ENCODE measurements around the gene ZNF732.
"Not testable (repeated sequence)": the region's sequence is repeated elsewhere in the genome, so short reads cannot be mapped to it uniquely, and the experiment has no call there.

The ZNF732 gene

DNA sequence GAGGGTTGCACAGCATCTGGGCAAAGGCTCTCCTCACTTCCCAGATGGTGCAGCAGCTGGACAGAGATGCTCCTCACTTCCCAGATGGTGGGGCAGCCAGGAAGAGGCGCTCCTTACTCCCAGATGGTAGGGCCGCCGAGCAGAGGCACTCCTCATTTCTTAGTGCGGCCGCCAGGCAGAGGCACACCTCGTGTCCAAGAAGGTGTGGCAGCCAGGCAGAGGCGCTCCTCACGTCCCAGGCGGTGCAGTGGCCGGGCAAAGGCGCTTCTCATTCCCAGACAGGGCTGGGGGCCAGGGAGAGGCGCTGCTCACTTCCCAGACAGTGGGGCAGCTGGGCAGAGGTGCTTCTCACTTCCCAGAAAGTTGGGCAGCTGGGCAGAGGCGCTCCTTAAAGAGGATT, 48.8 kb downstream of the ZNF732 start:
- peaks cover 55 to 87% (median 77%) of the 10 kb centered on the region in 5 donors for H3K9me3 ChIP-seq (ENCODE audit: control insufficient read depth in 5 of 5, low read length in 5 of 5)
- no peak overlapping the region for H3K9ac ChIP-seq (ENCODE audit: low read length in 5 of 5)
- no peaks in the 10 kb centered on the region for H3K27me3 ChIP-seq (ENCODE audit: control insufficient read depth in 5 of 5, insufficient read depth in 4 of 5, low read length in 5 of 5)
- no peaks in the 10 kb centered on the region for H3K4me1 ChIP-seq (ENCODE audit: control insufficient read depth in 5 of 5, insufficient read depth in 5 of 5, low read length in 5 of 5)
- peaks cover 0 to 17% (median 0%) of the 10 kb centered on the region in 5 donors for H3K36me3 ChIP-seq (ENCODE audit: control insufficient read depth in 5 of 5, insufficient read depth in 5 of 5, low read length in 5 of 5)
- H3K27ac ChIP-seq (ENCODE audit: low read depth, low read length) = no peak overlapping the region
- peak overlapping the region in 3 of 5 donors; percentile 10 to 36 (median 17) for H3K4me3 ChIP-seq (ENCODE audit: low read depth in 1 of 5, low read length in 5 of 5)

DNA sequence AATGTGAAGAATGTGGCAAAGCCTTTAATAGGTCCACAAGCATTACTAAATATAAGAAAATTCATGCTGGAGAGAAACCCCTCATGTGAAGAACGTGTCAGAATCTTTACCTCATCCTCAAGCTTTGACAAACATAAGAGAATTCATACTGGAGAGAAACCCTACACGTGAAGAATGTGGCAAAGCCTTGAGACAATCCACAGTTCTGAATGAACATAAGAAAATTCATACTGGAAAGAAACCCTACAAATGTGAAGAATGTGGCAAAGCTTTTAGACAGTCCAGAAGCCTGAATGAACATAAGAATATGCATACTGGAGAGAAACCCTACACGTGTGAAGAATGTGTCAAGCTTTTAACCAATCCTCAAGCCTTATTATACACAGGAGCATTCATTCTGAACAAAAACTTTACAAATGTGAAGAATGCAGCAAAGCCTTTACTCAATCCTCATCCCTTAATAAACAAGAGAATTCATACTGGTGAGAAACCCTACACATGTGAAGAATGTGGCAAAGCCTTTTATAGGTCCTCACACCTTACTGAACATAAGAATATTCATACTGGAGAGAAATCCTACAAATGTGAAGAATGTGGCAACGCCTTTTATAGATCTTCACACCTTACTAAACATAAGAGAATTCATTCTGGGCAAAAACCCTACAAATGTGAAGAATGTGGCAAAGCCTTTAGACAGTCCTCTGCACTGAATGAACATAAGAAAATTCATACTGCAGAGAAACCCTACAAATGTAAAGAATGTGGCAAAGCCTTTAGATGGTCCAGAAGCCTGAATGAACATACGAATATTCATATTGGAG, 51.1 kb downstream of the ZNF732 start:
- peaks cover 50 to 75% (median 71%) of the 10 kb centered on the region in 5 donors for H3K9me3 ChIP-seq (ENCODE audit: control insufficient read depth in 5 of 5, low read length in 5 of 5)

DNA sequence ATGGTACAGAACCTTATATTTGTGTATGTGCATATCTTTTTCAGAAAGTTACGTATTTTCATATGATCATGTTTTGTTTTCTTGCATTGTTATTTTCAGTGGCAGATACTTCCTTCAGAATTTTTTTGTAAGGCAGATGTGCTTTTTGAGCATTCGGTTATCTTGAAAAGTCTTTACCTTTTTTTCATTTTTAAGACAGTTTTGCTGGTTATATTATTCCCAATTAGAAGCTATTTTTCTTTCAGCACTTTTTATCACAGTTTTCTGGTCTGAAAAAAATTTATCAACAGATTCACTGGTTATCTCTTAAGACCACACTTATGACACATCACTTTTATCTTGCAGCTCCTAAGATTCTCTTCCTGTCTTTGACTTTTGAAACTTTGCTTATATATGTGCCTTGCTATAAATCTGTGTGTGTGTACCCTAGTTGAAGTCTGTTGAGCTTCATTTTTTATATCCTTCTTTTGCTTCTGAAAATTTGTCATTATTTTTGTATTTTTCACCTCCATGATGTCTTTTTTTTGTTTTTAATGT, 53.1 kb downstream of the ZNF732 start:
- no peaks in the 10 kb centered on the region for H3K27me3 ChIP-seq (ENCODE audit: control insufficient read depth in 5 of 5, insufficient read depth in 4 of 5, low read length in 5 of 5)
- peaks cover 43 to 60% (median 57%) of the 10 kb centered on the region in 5 donors for H3K9me3 ChIP-seq (ENCODE audit: control insufficient read depth in 5 of 5, low read length in 5 of 5)
- no peak overlapping the region for H3K27ac ChIP-seq (ENCODE audit: low read depth, low read length)
- no peaks in the 10 kb centered on the region for H3K4me1 ChIP-seq (ENCODE audit: control insufficient read depth in 5 of 5, insufficient read depth in 5 of 5, low read length in 5 of 5)
- peaks cover 0 to 13% (median 0%) of the 10 kb centered on the region in 5 donors for H3K36me3 ChIP-seq (ENCODE audit: control insufficient read depth in 5 of 5, insufficient read depth in 5 of 5, low read length in 5 of 5)
- H3K4me3 ChIP-seq (ENCODE audit: low read depth in 1 of 5, low read length in 5 of 5) = no peak overlapping the region
- no peak overlapping the region for H3K9ac ChIP-seq (ENCODE audit: low read length in 5 of 5)

More for the DNA sequence above, 51.1 kb downstream of the ZNF732 start:
- Histone ChIP-seq H3K9ac (ENCODE audit: low read length in 5 of 5) (no peak overlapping the region), H3K36me3 (ENCODE audit: control insufficient read depth in 5 of 5, insufficient read depth in 5 of 5, low read length in 5 of 5) (peaks cover 0 to 13% (median 0%) of the 10 kb centered on the region in 5 donors), H3K4me3 (ENCODE audit: low read depth in 1 of 5, low read length in 5 of 5) (peak overlapping the region; percentile 1 to 47 (median 40)), H3K4me1 (ENCODE audit: control insufficient read depth in 5 of 5, insufficient read depth in 5 of 5, low read length in 5 of 5) (no peaks in the 10 kb centered on the region), H3K27ac (ENCODE audit: low read depth, low read length) (no peak overlapping the region), H3K27me3 (ENCODE audit: control insufficient read depth in 5 of 5, insufficient read depth in 4 of 5, low read length in 5 of 5) (no peaks in the 10 kb centered on the region)

GRCh38 chr4:244471-244870, 60.8 kb downstream of the ZNF732 start:
- no peaks in the 10 kb centered on the region for H3K27me3 ChIP-seq (ENCODE audit: control insufficient read depth in 5 of 5, insufficient read depth in 4 of 5, low read length in 5 of 5)
- no peak overlapping the region for H3K9ac ChIP-seq (ENCODE audit: low read length in 5 of 5)

DNA sequence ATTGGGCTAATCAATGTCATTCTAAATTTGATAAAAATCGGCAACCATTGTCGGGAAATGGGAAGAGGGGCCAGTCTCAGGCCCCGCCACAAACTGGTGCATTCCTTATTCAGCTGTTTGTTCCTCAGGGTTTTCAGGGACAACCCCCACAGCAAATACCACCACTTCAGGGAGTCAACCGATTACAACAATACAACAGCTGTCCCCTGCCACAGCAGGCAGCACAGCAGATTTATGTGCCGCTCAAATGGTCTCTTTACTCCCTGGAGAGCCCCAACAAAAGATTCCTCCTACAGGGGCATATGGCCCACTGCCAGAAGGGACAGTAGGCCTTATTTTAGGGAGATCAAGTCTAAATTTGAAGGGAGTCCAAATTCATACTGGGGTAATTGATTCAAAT, 61.8 kb downstream of the ZNF732 start:
- Histone ChIP-seq H3K36me3 (ENCODE audit: control insufficient read depth in 5 of 5, insufficient read depth in 5 of 5, low read length in 5 of 5) (no peaks in the 10 kb centered on the region), H3K27me3 (ENCODE audit: control insufficient read depth in 5 of 5, insufficient read depth in 4 of 5, low read length in 5 of 5) (no peaks in the 10 kb centered on the region), H3K9me3 (ENCODE audit: control insufficient read depth in 5 of 5, low read length in 5 of 5) (peaks cover 0 to 5% (median 3%) of the 10 kb centered on the region in 5 donors), H3K4me1 (ENCODE audit: control insufficient read depth in 5 of 5, insufficient read depth in 5 of 5, low read length in 5 of 5) (peaks cover 0 to 11% (median 9%) of the 10 kb centered on the region in 5 donors), H3K4me3 (ENCODE audit: low read depth in 1 of 5, low read length in 5 of 5) (no peak overlapping the region), H3K9ac (ENCODE audit: low read length in 5 of 5) (no peak overlapping the region), H3K27ac (ENCODE audit: low read depth, low read length) (no peak overlapping the region)

More at GRCh38 chr4:244471-244870, 60.8 kb downstream of the ZNF732 start:
- no peak overlapping the region for H3K27ac ChIP-seq (ENCODE audit: low read depth, low read length)
- peaks cover 0 to 11% (median 9%) of the 10 kb centered on the region in 5 donors for H3K4me1 ChIP-seq (ENCODE audit: control insufficient read depth in 5 of 5, insufficient read depth in 5 of 5, low read length in 5 of 5)
- no peak overlapping the region for H3K4me3 ChIP-seq (ENCODE audit: low read depth in 1 of 5, low read length in 5 of 5)
- no peaks in the 10 kb centered on the region for H3K36me3 ChIP-seq (ENCODE audit: control insufficient read depth in 5 of 5, insufficient read depth in 5 of 5, low read length in 5 of 5)
- H3K9me3 ChIP-seq (ENCODE audit: control insufficient read depth in 5 of 5, low read length in 5 of 5) = peaks cover 0 to 8% (median 5%) of the 10 kb centered on the region in 5 donors

DNA sequence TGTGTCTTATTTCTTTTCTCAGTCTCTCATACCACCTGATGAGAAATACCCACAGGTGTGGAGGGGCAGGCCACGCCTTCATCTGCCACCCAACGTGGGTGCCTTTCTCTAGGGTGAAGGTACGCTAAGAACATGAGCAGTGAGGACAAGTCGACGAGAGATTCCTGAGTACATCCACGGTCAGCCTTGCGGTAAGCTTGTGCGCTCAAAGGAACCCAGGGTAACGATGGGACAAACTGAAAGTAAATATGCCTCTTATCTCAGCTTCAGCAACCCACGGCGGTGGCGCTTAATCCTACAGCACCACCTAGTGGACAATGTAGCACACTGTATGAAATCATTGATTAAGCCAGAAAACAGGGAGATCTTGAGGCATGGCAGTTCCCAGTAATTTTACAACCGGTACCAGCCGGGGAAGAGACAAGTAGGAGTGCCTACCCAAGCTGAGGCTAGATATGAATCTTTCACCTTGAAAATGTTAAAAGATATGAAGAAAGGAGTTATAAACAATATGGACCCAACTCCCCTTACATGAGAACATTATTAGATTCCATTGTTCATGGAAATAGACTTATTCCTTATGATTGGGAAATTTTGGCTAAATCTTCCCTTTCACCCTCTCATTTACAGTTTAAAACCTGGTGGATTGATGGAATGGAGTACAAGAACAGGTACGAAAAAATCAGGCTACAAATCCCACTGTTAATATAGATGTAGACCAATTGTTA, 63.0 kb downstream of the ZNF732 start:
- H3K9ac ChIP-seq (ENCODE audit: low read length in 5 of 5) = peak overlapping the region in 3 of 5 donors; percentile 45 to 52 (median 48)
- H3K36me3 ChIP-seq (ENCODE audit: control insufficient read depth in 5 of 5, insufficient read depth in 5 of 5, low read length in 5 of 5) = no peaks in the 10 kb centered on the region
- peaks cover 0 to 3% (median 0%) of the 10 kb centered on the region in 5 donors for H3K9me3 ChIP-seq (ENCODE audit: control insufficient read depth in 5 of 5, low read length in 5 of 5)
- H3K27me3 ChIP-seq (ENCODE audit: control insufficient read depth in 5 of 5, insufficient read depth in 4 of 5, low read length in 5 of 5) = no peaks in the 10 kb centered on the region
- peak overlapping the region; percentile 37 for H3K27ac ChIP-seq (ENCODE audit: low read depth, low read length)
- peaks cover 0 to 11% (median 9%) of the 10 kb centered on the region in 5 donors for H3K4me1 ChIP-seq (ENCODE audit: control insufficient read depth in 5 of 5, insufficient read depth in 5 of 5, low read length in 5 of 5)
- H3K4me3 ChIP-seq (ENCODE audit: low read depth in 1 of 5, low read length in 5 of 5) = peak overlapping the region; percentile 71 to 85 (median 77)

- Histone ChIP-seq H3K4me3 (ENCODE audit: low read depth in 1 of 5, low read length in 5 of 5) (peak overlapping the region in 2 of 5 donors; percentile 83 to 85), H3K27ac (ENCODE audit: low read depth, low read length) (peak overlapping the region; percentile 37), H3K4me1 (ENCODE audit: control insufficient read depth in 5 of 5, insufficient read depth in 5 of 5, low read length in 5 of 5) (peaks cover 0 to 11% (median 9%) of the 10 kb centered on the region in 5 donors), H3K9ac (ENCODE audit: low read length in 5 of 5) (peak overlapping the region in 1 of 5 donors; percentile 45)
- not testable (repeated sequence) for H3K9me3 ChIP-seq (ENCODE audit: control insufficient read depth in 5 of 5, low read length in 5 of 5); H3K27me3 ChIP-seq (ENCODE audit: control insufficient read depth in 5 of 5, insufficient read depth in 4 of 5, low read length in 5 of 5); H3K36me3 ChIP-seq (ENCODE audit: control insufficient read depth in 5 of 5, insufficient read depth in 5 of 5, low read length in 5 of 5)
Observed at GRCh38 chr4:241411-241810, 63.9 kb downstream of the ZNF732 start.

GRCh38 chr4:236028-236427, 69.2 kb downstream of the ZNF732 start:
- Histone ChIP-seq H3K27ac (ENCODE audit: low read depth, low read length) (no peak overlapping the region), H3K9me3 (ENCODE audit: control insufficient read depth in 5 of 5, low read length in 5 of 5) (no peaks in the 10 kb centered on the region), H3K4me3 (ENCODE audit: low read depth in 1 of 5, low read length in 5 of 5) (no peak overlapping the region), H3K27me3 (ENCODE audit: control insufficient read depth in 5 of 5, insufficient read depth in 4 of 5, low read length in 5 of 5) (no peaks in the 10 kb centered on the region), H3K36me3 (ENCODE audit: control insufficient read depth in 5 of 5, insufficient read depth in 5 of 5, low read length in 5 of 5) (no peaks in the 10 kb centered on the region), H3K4me1 (ENCODE audit: control insufficient read depth in 5 of 5, insufficient read depth in 5 of 5, low read length in 5 of 5) (no peaks in the 10 kb centered on the region), H3K9ac (ENCODE audit: low read length in 5 of 5) (no peak overlapping the region)

DNA sequence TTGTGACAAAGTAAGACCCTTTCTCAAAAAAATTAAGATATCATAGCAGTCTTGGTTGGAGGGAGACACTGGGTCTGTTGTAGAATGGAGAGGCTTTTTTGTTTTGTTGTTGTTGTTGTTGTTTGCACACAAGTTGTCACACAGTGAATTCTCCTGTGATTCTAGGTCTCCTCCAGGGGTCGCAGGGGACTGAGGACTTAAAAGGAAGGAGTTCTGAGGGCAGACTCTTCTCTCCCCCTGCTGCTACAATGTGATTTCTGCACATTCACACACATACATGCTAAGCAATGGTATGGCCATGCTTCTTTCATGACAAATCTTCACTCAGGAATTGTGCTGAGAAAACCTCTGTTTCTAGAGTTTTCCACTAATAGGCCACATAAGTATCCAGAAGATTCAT, 71.1 kb downstream of the ZNF732 start:
- H3K9me3 ChIP-seq (ENCODE audit: control insufficient read depth in 5 of 5, low read length in 5 of 5) = peaks cover 0 to 3% (median 0%) of the 10 kb centered on the region in 5 donors

More for the DNA sequence above, 71.1 kb downstream of the ZNF732 start:
- Histone ChIP-seq H3K9ac (ENCODE audit: low read length in 5 of 5) (no peak overlapping the region), H3K27ac (ENCODE audit: low read depth, low read length) (no peak overlapping the region), H3K4me1 (ENCODE audit: control insufficient read depth in 5 of 5, insufficient read depth in 5 of 5, low read length in 5 of 5) (no peaks in the 10 kb centered on the region), H3K4me3 (ENCODE audit: low read depth in 1 of 5, low read length in 5 of 5) (no peak overlapping the region), H3K36me3 (ENCODE audit: control insufficient read depth in 5 of 5, insufficient read depth in 5 of 5, low read length in 5 of 5) (no peaks in the 10 kb centered on the region), H3K27me3 (ENCODE audit: control insufficient read depth in 5 of 5, insufficient read depth in 4 of 5, low read length in 5 of 5) (no peaks in the 10 kb centered on the region)
